GM18861 (cell line): Measurements from ENCODE around the gene SORL1.

Source experiments
- ATAC-seq: cut with Tn5 transposase; IDR thresholded peaks from one replicate; pipeline ENCODE4 v1.9.1; 2021; ENCODE audit not compliant: unreplicated experiment

The SORL1 gene

GRCh38 chr11:121476379-121477032, 24.4 kb downstream of the SORL1 start:
- no peak for ATAC-seq

- ATAC-seq = no peak
These were observed 26.2 kb downstream of the SORL1 start for GRCh38 chr11:121478226-121478894.

- ATAC-seq = no peak
These were observed 27.0 kb downstream of the SORL1 start for GRCh38 chr11:121478895-121479697.

- ATAC-seq = no peak
These were observed 27.7 kb downstream of the SORL1 start for GRCh38 chr11:121479698-121480238.

GRCh38 chr11:121481484-121482230, 29.5 kb downstream of the SORL1 start:
- peak; percentile 53 for ATAC-seq

- ATAC-seq = peak; percentile 90
These were observed 30.4 kb downstream of the SORL1 start for GRCh38 chr11:121482231-121483129.

GRCh38 chr11:121483805-121484480, 31.8 kb downstream of the SORL1 start:
- no peak for ATAC-seq

GRCh38 chr11:121485216-121485615, 33.1 kb downstream of the SORL1 start:
- no peak for ATAC-seq

GRCh38 chr11:121486054-121486453, 33.9 kb downstream of the SORL1 start:
- ATAC-seq = no peak

- no peak for ATAC-seq
These were observed 35.1 kb downstream of the SORL1 start for GRCh38 chr11:121487191-121487590.

GRCh38 chr11:121488170-121488569, 36.1 kb downstream of the SORL1 start:
- no peak for ATAC-seq

- no peak for ATAC-seq
These were observed 36.5 kb downstream of the SORL1 start for GRCh38 chr11:121488641-121489040.

- no peak for ATAC-seq
These were observed 37.7 kb downstream of the SORL1 start for GRCh38 chr11:121489823-121490222.

GRCh38 chr11:121494355-121495099, 42.4 kb downstream of the SORL1 start:
- peak; percentile 75 for ATAC-seq

GRCh38 chr11:121497176-121497998, 45.3 kb downstream of the SORL1 start:
- no peak for ATAC-seq

GRCh38 chr11:121499405-121499804, 47.3 kb downstream of the SORL1 start:
- ATAC-seq = no peak

- ATAC-seq = no peak
These were observed 48.2 kb downstream of the SORL1 start for GRCh38 chr11:121500275-121500674.

GRCh38 chr11:121500717-121501116, 48.6 kb downstream of the SORL1 start:
- no peak for ATAC-seq
